ENCODE results near the gene PRMT1.

- TF ChIP-seq CTCF (IDR thresholded peaks at IDR 0.05; ENCODE audit: low read depth, low read length) (no peak), MYC (IDR thresholded peaks at IDR 0.05; ENCODE audit: low read depth, low read length) (no peak), POLR2A (IDR thresholded peaks at IDR 0.05; ENCODE audit: extremely low read depth, insufficient read length) (no peak), MAX (IDR thresholded peaks at IDR 0.05; ENCODE audit: low read depth, low read length) (no peak)
Observed at GRCh38 chr19:49679771-49680413, 2.8 kb downstream of the PRMT1 start.
